ENCODE data around the gene ZNF823.

DNA sequence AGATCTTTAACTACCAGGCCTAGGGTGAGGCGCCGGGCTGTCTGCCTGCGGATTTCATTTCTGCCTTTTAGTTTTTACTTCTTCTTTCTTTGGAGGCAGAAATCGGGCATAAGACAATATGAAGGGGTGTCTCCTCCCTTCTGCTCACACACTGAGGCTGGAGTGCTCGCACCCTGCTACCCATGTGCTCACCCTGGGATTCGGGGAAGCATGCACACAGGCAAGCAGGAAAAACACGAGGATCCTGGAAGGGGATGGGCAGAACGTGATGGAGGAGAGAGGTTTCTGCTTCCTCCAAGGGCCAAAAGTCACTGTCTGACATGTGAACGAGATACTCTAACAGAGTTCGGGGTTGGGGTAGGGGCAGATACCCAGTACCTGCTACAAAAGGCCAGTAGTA, 28.4 kb downstream of the ZNF823 start:
- TF ChIP-seq CTCF (IDR thresholded peaks at IDR 0.05; ENCODE audit: low read depth, low read length) (no peak), POLR2A (IDR thresholded peaks at IDR 0.05; ENCODE audit: extremely low read depth, insufficient read length) (no peak)

Data from NB4 (cell line).